ENCODE results near the gene TNF.
A peak's percentile ranks its signal among the peaks of the same experiment; 100 is the strongest.
"Not testable (repeated sequence)": the region's sequence is repeated elsewhere in the genome, so short reads cannot be mapped to it uniquely, and the experiment has no call there.

The TNF gene

DNA sequence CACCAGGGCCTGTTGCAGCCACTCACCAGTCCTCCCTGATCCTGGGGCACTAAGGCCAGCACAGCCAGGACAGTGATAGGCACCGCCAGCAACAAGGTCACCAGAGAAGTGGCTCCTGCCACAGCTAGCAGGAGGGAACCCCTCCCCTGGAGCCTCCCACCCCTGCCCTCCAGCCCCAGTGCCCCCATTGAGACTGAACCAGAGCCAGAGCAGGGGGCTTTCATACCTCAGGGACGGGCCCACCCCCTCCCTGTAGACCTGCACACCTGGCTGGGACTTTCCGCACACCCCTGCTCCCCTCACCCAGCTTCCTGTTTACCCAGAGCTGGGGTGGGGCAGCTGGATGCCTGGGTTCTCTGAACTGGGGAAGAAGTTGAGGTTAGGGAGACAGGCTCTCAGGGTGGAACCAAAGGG is 6.9 kb downstream of the TNF start, which contains the start of gene LTB:
TSS of gene LTB (minus strand) at position 195 of the 414 bp plus-strand sequence. CDS start at position 188, 7 bp downstream.
- TF ChIP-seq, protein P1, sequence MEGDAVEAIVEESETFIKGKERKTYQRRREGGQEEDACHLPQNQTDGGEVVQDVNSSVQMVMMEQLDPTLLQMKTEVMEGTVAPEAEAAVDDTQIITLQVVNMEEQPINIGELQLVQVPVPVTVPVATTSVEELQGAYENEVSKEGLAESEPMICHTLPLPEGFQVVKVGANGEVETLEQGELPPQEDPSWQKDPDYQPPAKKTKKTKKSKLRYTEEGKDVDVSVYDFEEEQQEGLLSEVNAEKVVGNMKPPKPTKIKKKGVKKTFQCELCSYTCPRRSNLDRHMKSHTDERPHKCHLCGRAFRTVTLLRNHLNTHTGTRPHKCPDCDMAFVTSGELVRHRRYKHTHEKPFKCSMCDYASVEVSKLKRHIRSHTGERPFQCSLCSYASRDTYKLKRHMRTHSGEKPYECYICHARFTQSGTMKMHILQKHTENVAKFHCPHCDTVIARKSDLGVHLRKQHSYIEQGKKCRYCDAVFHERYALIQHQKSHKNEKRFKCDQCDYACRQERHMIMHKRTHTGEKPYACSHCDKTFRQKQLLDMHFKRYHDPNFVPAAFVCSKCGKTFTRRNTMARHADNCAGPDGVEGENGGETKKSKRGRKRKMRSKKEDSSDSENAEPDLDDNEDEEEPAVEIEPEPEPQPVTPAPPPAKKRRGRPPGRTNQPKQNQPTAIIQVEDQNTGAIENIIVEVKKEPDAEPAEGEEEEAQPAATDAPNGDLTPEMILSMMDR (conservative IDR thresholded peaks at IDR 0.05; ENCODE audit: low read depth, low read length): no peak
- peak within 1 kb of the TSS; percentile 64 for H3K4me3 ChIP-seq (ENCODE audit: low read length)
- DNase-seq (ENCODE audit: low read depth): no peak

- TF ChIP-seq, protein P1 (conservative IDR thresholded peaks at IDR 0.05; ENCODE audit: low read depth, low read length): peak; percentile 59
- H3K4me3 ChIP-seq (ENCODE audit: low read length): no peak overlapping the region
Measured at GRCh38 chr6:31585491-31585890, 10.1 kb downstream of the TNF start.

DNA sequence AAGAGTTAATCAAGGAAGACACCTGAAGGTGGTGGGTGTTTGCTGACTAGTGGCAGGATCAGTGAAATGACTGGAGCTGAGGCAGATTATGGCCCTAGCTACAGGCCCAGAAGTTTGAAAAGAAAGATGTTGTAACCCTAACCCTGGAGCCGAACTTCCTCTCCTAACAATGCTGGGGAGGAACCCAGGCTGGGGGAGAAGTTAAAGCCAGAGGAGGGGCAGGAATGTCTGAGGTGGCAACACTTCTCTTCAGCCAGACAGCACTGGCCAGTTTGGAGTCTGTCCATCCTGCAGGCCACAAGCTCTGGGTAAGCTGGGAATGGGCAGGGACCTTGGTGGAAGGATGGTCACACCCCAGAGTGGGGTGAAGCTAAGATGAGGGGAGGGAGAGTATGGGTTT is 10.6 kb downstream of the TNF start, which contains the start of gene LST1:
TSS of gene LST1 (plus strand) at position 270 of the 400 bp plus-strand sequence. CDS start 1,023 bp downstream, outside the sequence.
- TF ChIP-seq, protein P1 (conservative IDR thresholded peaks at IDR 0.05; ENCODE audit: low read depth, low read length): no peak
- no peak for DNase-seq (ENCODE audit: low read depth)
- H3K4me3 ChIP-seq (ENCODE audit: low read length): no peak within 1 kb of the TSS

More at GRCh38 chr6:31585491-31585890, 10.1 kb downstream of the TNF start:
- DNase-seq (ENCODE audit: low read depth): no peak

DNA sequence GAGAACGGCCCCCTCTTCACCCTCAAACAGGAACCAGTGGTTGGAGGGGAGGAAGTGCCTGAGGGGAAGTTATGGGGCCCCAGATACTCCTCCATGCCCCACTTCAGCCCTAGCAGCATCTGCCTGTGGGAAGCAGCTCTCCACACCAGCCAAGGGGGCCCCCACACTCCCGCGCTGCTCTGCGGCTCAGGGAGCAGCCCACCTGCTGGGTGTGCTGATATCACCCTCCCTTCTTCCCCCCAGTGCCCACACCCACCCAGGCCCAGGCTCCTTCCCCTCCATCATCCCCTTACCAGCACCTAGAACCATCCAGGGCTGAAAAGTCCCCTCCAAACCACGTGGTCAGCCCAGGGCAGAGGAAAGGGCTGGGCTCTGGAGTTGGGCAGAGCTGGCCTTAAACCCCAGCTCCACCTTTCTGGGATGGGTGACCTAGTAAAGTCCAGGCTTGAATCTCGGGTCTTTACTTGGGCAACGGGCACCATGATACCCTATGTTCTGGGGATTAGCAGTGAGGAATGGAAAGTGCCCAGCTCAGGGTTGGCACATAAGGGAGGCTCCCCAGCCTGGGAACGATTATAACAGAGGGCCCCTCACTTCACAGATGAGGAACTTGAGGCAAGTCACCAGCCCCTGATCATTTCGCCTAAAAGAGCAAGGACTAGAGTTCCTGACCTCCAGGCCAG is 11.4 kb downstream of the TNF start:
- no peak overlapping the region for H3K4me3 ChIP-seq (ENCODE audit: low read length)
- TF ChIP-seq, protein P1 (conservative IDR thresholded peaks at IDR 0.05; ENCODE audit: low read depth, low read length): no peak
- no peak for DNase-seq (ENCODE audit: low read depth)

GRCh38 chr6:31587791-31588777 is 12.7 kb downstream of the TNF start:
- TF ChIP-seq, protein P1 (conservative IDR thresholded peaks at IDR 0.05; ENCODE audit: low read depth, low read length): no peak
- H3K4me3 ChIP-seq (ENCODE audit: low read length): no peak overlapping the region
- DNase-seq (ENCODE audit: low read depth): no peak

GRCh38 chr6:31588871-31589650 is 13.7 kb downstream of the TNF start:
- no peak for DNase-seq (ENCODE audit: low read depth)
- H3K4me3 ChIP-seq (ENCODE audit: low read length): no peak overlapping the region
- TF ChIP-seq, protein P1 (conservative IDR thresholded peaks at IDR 0.05; ENCODE audit: low read depth, low read length): no peak

DNA sequence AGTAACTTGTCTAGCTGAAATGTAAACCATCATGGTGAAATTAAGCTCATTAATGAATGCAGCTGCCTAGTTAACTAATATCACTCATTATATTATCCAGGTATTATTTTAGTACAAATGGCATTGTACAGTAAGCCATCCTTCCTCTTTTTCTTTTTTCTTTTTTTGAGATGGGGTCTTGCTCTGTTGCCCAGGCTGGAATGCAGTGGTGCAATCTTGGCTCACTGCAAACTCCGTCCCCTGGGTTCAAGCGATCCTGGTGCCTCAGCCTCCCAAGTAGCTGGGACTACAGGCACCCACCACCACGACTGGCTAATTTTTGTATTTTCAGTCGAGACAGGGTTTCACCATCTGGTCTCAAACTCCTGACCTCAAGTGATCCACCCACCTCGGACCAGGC is 15.3 kb downstream of the TNF start:
- H3K4me3 ChIP-seq (ENCODE audit: low read length); DNase-seq (ENCODE audit: low read depth): not testable (repeated sequence)

Data from retinal pigment epithelial cell (primary cell).